WTC11 (cell line): ENCODE results near the gene MAP3K1. TPM values are rescaled to one million over a fixed set of nuclear protein-coding genes. Genes with fewer than 3 reads are reported as not detected.

ENCODE experiments used
- ATAC-seq: fragments of 200-7000 bp; cut with Tn5 transposase; 2 replicates; pipeline ENCODE4 v1.10.0; 2021; ENCODE audit warnings: mild to moderate bottlenecking, moderate library complexity
- CTCF ChIA-PET: fragments of 300-600 bp; sonication (Branson Sonifier 250); formaldehyde crosslinking; loops from one replicate; lab custom pipeline; 2021; ENCODE audit warnings: antibody characterized with exemption; lab: Charles Lee
- POLR2A ChIA-PET: fragments of 350-600 bp; sonication (Branson Sonifier 250); formaldehyde crosslinking; loops from one replicate; lab custom pipeline; 2021; ENCODE audit warnings: antibody characterized with exemption; lab: Charles Lee
- DNase-seq: peaks from one replicate; pipeline ENCODE4 v3.0.0; 2021; ENCODE audit warnings: low spot score
- H3K27ac Mint-ChIP-seq: 2 replicates; pipeline ENCODE4 v1.8.0; 2021; ENCODE audit warnings: mixed read lengths
- H3K27me3 Mint-ChIP-seq: 2 replicates; pipeline ENCODE4 v1.8.0; 2021; ENCODE audit warnings: low read depth, mild to moderate bottlenecking, moderate library complexity, mixed read lengths
- H3K36me3 Mint-ChIP-seq: 2 replicates; pipeline ENCODE4 v1.8.0; 2021; ENCODE audit warnings: mixed read lengths
- H3K4me1 Mint-ChIP-seq: 2 replicates; pipeline ENCODE4 v1.8.0; 2022; ENCODE audit warnings: mixed read lengths
- H3K4me3 Mint-ChIP-seq: 2 replicates; pipeline ENCODE4 v1.8.0; 2021; ENCODE audit warnings: mild to moderate bottlenecking, moderate library complexity, mixed read lengths
- H3K9me3 Mint-ChIP-seq: 2 replicates; pipeline ENCODE4 v1.8.0; 2021; ENCODE audit warnings: mixed read lengths
- ATF1 ChIP-seq: sonication (generic); formaldehyde crosslinking; IDR thresholded peaks from 2 replicates; pipeline ENCODE4 v1.8.1; 2023; ENCODE audit warnings: mild to moderate bottlenecking, moderate library complexity, missing genetic modification reagents
- CREB1 ChIP-seq: sonication (generic); formaldehyde crosslinking; IDR thresholded peaks from 2 replicates; pipeline ENCODE4 v1.8.0; 2023; ENCODE audit warnings: mild to moderate bottlenecking, missing genetic modification reagents
- FOXJ3 ChIP-seq: sonication (generic); formaldehyde crosslinking; IDR thresholded peaks from 2 replicates; pipeline ENCODE4 v1.9.0; 2021; ENCODE audit warnings: missing genetic modification reagents, mild to moderate bottlenecking, borderline replicate concordance
- GRHL2 ChIP-seq: fragments of 250-450 bp; sonication (Bioruptor Pico); IDR thresholded peaks from 2 replicates; pipeline ENCODE4 v1.8.0; 2022; ENCODE audit warnings: mild to moderate bottlenecking, moderate library complexity; ENCODE audit not compliant: insufficient replicate concordance, severe bottlenecking
- JUN ChIP-seq: sonication (generic); formaldehyde crosslinking; IDR thresholded peaks from 2 replicates; pipeline ENCODE4 v1.8.0; 2023; ENCODE audit warnings: mild to moderate bottlenecking, missing genetic modification reagents
- MXD4 ChIP-seq: fragments of 250-450 bp; sonication (Bioruptor Pico); IDR thresholded peaks from 2 replicates; pipeline ENCODE4 v1.8.0; 2021; ENCODE audit warnings: mild to moderate bottlenecking, moderate library complexity, borderline replicate concordance
- NFATC4 ChIP-seq: fragments of 250-450 bp; sonication (Bioruptor Pico); IDR thresholded peaks from 2 replicates; pipeline ENCODE4 v1.9.0; 2021; ENCODE audit warnings: mild to moderate bottlenecking
- NFE2L1 ChIP-seq: sonication (generic); formaldehyde crosslinking; IDR thresholded peaks from 2 replicates; pipeline ENCODE4 v1.8.1; 2023; ENCODE audit warnings: missing genetic modification reagents
- NR3C1 ChIP-seq: sonication (generic); formaldehyde crosslinking; conservative IDR thresholded peaks from 2 replicates; pipeline ENCODE4 v1.8.1; 2023; ENCODE audit warnings: low read depth, mild to moderate bottlenecking, missing genetic modification reagents
- RELA ChIP-seq: sonication (generic); formaldehyde crosslinking; IDR thresholded peaks from 2 replicates; pipeline ENCODE4 v1.8.1; 2022; ENCODE audit warnings: missing genetic modification reagents, mild to moderate bottlenecking, borderline replicate concordance
- SMAD3 ChIP-seq: sonication (generic); formaldehyde crosslinking; IDR thresholded peaks from 2 replicates; pipeline ENCODE4 v1.8.0; 2022; ENCODE audit warnings: missing genetic modification reagents, mild to moderate bottlenecking, borderline replicate concordance
- SMAD4 ChIP-seq: sonication (generic); formaldehyde crosslinking; IDR thresholded peaks from 2 replicates; pipeline ENCODE4 v1.8.0; 2022; ENCODE audit warnings: mild to moderate bottlenecking, missing genetic modification reagents
- ZMAT4 ChIP-seq: fragments of 250-450 bp; sonication (Bioruptor Pico); IDR thresholded peaks from 2 replicates; pipeline ENCODE4 v1.9.0; 2021; ENCODE audit warnings: mild to moderate bottlenecking
- ZNF219 ChIP-seq: sonication (generic); formaldehyde crosslinking; IDR thresholded peaks from 2 replicates; pipeline ENCODE4 v1.8.0; 2023; ENCODE audit warnings: missing genetic modification reagents, mild to moderate bottlenecking, borderline replicate concordance
- ZNF532 ChIP-seq: fragments of 250-450 bp; sonication (Bioruptor Pico); IDR thresholded peaks from 2 replicates; pipeline ENCODE4 v1.9.0; 2021; ENCODE audit warnings: mild to moderate bottlenecking, borderline replicate concordance
- total RNA-seq: library from RNA; stranded (reverse); gene quantifications from 3 replicates; pipeline ENCODE4 v1.2.3, GENCODE V29; 2021
- TF ChIP-seq, protein P1 (sequence below): sonication (generic); formaldehyde crosslinking; IDR thresholded peaks from 2 replicates; pipeline ENCODE4 v1.8.1; 2023; ENCODE audit warnings: mild to moderate bottlenecking, missing genetic modification reagents, borderline replicate concordance
- TF ChIP-seq, protein P2 (sequence below): sonication (generic); formaldehyde crosslinking; IDR thresholded peaks from 2 replicates; pipeline ENCODE4 v1.8.1; 2022; ENCODE audit warnings: missing genetic modification reagents, borderline replicate concordance
- TF ChIP-seq, protein P3 (sequence below): sonication (generic); formaldehyde crosslinking; conservative IDR thresholded peaks from 2 replicates; pipeline ENCODE4 v1.8.1; 2022; ENCODE audit warnings: mild to moderate bottlenecking, missing genetic modification reagents
- TF ChIP-seq, protein P4 (sequence below): sonication (generic); formaldehyde crosslinking; IDR thresholded peaks from 2 replicates; pipeline ENCODE4 v1.8.0; 2022; ENCODE audit warnings: missing genetic modification reagents

The MAP3K1 gene
- total RNA-seq, 1 experiment from 2014 or later = 16.3 TPM

DNA sequence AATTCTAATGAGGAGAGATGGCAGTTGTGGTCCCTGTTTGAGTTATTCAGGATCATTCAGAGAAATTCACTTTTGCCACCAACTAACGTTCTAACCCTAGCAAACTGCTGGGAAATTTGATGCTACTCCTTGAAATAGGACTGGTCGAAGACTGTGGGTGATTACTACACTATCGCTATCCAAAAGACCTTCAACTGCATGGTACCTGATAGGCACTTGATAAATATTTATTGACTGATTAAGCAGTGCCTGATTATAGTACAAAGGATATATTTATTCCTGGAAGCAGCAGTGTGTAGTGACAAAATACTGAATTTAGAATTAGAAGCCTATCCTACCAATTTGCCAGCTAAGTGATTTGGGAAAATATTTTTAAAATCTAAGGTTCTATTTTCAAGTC lies 14.1 kb upstream of the MAP3K1 start:
- no peak for TF ChIP-seq NFATC4 (CRISPR knock-in tag)
- TF ChIP-seq CREB1 = no peak
- TF ChIP-seq ZNF219 (CRISPR knock-in tag) = no peak
- no peak for TF ChIP-seq NR3C1 (CRISPR knock-in tag)
- TF ChIP-seq FOXJ3 (CRISPR knock-in tag) = no peak
- TF ChIP-seq, protein P1, sequence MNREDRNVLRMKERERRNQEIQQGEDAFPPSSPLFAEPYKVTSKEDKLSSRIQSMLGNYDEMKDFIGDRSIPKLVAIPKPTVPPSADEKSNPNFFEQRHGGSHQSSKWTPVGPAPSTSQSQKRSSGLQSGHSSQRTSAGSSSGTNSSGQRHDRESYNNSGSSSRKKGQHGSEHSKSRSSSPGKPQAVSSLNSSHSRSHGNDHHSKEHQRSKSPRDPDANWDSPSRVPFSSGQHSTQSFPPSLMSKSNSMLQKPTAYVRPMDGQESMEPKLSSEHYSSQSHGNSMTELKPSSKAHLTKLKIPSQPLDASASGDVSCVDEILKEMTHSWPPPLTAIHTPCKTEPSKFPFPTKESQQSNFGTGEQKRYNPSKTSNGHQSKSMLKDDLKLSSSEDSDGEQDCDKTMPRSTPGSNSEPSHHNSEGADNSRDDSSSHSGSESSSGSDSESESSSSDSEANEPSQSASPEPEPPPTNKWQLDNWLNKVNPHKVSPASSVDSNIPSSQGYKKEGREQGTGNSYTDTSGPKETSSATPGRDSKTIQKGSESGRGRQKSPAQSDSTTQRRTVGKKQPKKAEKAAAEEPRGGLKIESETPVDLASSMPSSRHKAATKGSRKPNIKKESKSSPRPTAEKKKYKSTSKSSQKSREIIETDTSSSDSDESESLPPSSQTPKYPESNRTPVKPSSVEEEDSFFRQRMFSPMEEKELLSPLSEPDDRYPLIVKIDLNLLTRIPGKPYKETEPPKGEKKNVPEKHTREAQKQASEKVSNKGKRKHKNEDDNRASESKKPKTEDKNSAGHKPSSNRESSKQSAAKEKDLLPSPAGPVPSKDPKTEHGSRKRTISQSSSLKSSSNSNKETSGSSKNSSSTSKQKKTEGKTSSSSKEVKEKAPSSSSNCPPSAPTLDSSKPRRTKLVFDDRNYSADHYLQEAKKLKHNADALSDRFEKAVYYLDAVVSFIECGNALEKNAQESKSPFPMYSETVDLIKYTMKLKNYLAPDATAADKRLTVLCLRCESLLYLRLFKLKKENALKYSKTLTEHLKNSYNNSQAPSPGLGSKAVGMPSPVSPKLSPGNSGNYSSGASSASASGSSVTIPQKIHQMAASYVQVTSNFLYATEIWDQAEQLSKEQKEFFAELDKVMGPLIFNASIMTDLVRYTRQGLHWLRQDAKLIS (CRISPR knock-in tag) = no peak
- no peak for TF ChIP-seq GRHL2 (CRISPR knock-in tag)
- no peak for TF ChIP-seq SMAD3 (CRISPR knock-in tag)
- TF ChIP-seq ZMAT4 (CRISPR knock-in tag) = no peak
- TF ChIP-seq, protein P2, sequence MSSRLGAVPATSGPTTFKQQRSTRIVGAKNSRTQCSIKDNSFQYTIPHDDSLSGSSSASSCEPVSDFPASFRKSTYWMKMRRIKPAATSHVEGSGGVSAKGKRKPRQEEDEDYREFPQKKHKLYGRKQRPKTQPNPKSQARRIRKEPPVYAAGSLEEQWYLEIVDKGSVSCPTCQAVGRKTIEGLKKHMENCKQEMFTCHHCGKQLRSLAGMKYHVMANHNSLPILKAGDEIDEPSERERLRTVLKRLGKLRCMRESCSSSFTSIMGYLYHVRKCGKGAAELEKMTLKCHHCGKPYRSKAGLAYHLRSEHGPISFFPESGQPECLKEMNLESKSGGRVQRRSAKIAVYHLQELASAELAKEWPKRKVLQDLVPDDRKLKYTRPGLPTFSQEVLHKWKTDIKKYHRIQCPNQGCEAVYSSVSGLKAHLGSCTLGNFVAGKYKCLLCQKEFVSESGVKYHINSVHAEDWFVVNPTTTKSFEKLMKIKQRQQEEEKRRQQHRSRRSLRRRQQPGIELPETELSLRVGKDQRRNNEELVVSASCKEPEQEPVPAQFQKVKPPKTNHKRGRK = no peak
- TF ChIP-seq MXD4 (CRISPR knock-in tag) = no peak
- TF ChIP-seq, protein P3, sequence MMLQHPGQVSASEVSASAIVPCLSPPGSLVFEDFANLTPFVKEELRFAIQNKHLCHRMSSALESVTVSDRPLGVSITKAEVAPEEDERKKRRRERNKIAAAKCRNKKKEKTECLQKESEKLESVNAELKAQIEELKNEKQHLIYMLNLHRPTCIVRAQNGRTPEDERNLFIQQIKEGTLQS (CRISPR knock-in tag) = no peak
- no peak for TF ChIP-seq NFE2L1 (CRISPR knock-in tag)
- TF ChIP-seq SMAD4 (CRISPR knock-in tag) = no peak
- no peak for TF ChIP-seq ATF1 (CRISPR knock-in tag)
- no peak for TF ChIP-seq RELA
- no peak for TF ChIP-seq ZNF532 (CRISPR knock-in tag)
- TF ChIP-seq JUN (CRISPR knock-in tag) = no peak
- TF ChIP-seq, protein P4, sequence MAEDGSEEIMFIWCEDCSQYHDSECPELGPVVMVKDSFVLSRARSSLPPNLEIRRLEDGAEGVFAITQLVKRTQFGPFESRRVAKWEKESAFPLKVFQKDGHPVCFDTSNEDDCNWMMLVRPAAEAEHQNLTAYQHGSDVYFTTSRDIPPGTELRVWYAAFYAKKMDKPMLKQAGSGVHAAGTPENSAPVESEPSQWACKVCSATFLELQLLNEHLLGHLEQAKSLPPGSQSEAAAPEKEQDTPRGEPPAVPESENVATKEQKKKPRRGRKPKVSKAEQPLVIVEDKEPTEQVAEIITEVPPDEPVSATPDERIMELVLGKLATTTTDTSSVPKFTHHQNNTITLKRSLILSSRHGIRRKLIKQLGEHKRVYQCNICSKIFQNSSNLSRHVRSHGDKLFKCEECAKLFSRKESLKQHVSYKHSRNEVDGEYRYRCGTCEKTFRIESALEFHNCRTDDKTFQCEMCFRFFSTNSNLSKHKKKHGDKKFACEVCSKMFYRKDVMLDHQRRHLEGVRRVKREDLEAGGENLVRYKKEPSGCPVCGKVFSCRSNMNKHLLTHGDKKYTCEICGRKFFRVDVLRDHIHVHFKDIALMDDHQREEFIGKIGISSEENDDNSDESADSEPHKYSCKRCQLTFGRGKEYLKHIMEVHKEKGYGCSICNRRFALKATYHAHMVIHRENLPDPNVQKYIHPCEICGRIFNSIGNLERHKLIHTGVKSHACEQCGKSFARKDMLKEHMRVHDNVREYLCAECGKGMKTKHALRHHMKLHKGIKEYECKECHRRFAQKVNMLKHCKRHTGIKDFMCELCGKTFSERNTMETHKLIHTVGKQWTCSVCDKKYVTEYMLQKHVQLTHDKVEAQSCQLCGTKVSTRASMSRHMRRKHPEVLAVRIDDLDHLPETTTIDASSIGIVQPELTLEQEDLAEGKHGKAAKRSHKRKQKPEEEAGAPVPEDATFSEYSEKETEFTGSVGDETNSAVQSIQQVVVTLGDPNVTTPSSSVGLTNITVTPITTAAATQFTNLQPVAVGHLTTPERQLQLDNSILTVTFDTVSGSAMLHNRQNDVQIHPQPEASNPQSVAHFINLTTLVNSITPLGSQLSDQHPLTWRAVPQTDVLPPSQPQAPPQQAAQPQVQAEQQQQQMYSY (CRISPR knock-in tag) = no peak
- no peak for ATAC-seq
- H3K27ac Mint-ChIP-seq = no peak overlapping the region
- CTCF ChIA-PET = no interaction called here
- H3K27me3 Mint-ChIP-seq = no peaks in the 10 kb centered on the region; the same call in 1 of the 2 replicates
- H3K4me1 Mint-ChIP-seq = 0 out of 2 replicates have a peak, but pooled peaks cover 3% of the 10 kb centered on the region
- H3K36me3 Mint-ChIP-seq = no peaks in the 10 kb centered on the region
- DNase-seq = no peak
- POLR2A ChIA-PET = no interaction called here
- no peak overlapping the region for H3K4me3 Mint-ChIP-seq
- H3K9me3 Mint-ChIP-seq = no peaks in the 10 kb centered on the region
